HG03039 (cell line): Measurements from ENCODE around the gene HBZ.
"Not testable (repeated sequence)": the region's sequence is repeated elsewhere in the genome, so short reads cannot be mapped to it uniquely, and the experiment has no call there.

Experiments used
- ATAC-seq: cut with Tn5 transposase; IDR thresholded peaks from one replicate; pipeline ENCODE4 v1.9.1; 2021; ENCODE audit warnings: mild to moderate bottlenecking, moderate library complexity; ENCODE audit not compliant: unreplicated experiment

Gene HBZ

DNA sequence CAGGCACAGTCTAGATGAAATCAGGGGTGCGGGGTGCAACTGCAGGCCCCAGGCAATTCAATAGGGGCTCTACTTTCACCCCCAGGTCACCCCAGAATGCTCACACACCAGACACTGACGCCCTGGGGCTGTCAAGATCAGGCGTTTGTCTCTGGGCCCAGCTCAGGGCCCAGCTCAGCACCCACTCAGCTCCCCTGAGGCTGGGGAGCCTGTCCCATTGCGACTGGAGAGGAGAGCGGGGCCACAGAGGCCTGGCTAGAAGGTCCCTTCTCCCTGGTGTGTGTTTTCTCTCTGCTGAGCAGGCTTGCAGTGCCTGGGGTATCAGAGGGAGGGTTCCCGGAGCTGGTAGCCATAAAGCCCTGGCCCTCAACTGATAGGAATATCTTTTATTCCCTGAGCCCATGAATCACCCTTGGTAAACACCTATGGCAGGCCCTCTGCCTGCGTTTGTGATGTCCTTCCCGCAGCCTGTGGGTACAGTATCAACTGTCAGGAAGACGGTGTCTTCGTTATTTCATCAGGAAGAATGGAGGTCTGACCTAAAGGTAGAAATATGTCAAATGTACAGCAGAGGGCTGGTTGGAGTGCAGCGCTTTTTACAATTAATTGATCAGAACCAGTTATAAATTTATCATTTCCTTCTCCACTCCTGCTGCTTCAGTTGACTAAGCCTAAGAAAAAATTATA lies 25.7 kb downstream of the HBZ start:
- no peak for ATAC-seq

- no peak for ATAC-seq
These were observed 26.2 kb downstream of the HBZ start for GRCh38 chr16:178668-179015.

- no peak for ATAC-seq
These were observed 27.0 kb downstream of the HBZ start for GRCh38 chr16:179211-180092.

- ATAC-seq, result no peak
These were observed 27.7 kb downstream of the HBZ start, which contains the start of gene HBQ1 for GRCh38 chr16:180101-180675. HBQ1 (plus strand) TSS chr16:180459; CDS start chr16:180487, 28 bp downstream.

GRCh38 chr16:180681-181564 lies 28.5 kb downstream of the HBZ start:
- no peak for ATAC-seq

DNA sequence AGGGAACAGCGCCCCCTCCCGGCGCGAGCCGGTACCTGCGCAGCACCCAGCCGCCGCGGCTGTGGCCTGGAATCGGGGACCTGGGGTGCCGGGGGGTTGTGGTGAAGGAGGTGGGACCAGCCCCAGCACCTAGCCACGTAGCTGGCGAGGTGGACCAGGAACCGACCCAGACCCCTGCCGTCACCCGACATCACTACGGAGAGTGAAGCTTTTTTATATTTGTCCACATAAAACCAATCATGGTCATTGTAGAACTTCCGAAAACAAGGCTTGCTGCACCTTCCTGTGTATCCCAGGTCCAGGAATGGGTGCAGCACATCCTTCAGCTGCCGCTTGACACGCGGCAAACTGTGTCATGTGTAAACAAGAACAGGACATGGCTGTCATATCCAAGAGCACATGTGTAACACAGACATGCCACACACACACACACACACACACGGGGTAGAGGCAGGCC lies 29.1 kb downstream of the HBZ start:
- no peak for ATAC-seq

GRCh38 chr16:183005-183404 lies 30.6 kb downstream of the HBZ start:
- ATAC-seq, result no peak

DNA sequence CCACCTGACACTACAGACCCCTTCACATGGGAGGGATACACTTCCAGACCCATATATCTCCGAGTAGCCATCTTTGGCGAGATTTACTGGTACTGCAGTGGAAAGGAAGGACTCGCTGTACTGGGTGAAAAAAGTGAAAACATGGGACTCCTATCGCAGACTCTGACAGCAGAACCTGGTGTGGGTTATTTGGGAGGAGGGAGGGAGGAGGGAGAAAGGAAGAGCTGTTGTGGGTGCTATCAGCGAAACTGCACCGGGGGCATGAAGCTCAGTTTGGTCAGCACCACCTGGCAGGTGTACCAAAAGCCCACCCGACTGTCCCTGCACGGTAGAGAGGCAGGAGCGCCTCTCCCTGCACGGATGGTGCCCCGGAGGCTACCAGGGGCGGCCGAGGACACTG lies 32.8 kb downstream of the HBZ start:
- ATAC-seq, result no peak

GRCh38 chr16:185691-186090 lies 33.2 kb downstream of the HBZ start:
- ATAC-seq, result no peak

DNA sequence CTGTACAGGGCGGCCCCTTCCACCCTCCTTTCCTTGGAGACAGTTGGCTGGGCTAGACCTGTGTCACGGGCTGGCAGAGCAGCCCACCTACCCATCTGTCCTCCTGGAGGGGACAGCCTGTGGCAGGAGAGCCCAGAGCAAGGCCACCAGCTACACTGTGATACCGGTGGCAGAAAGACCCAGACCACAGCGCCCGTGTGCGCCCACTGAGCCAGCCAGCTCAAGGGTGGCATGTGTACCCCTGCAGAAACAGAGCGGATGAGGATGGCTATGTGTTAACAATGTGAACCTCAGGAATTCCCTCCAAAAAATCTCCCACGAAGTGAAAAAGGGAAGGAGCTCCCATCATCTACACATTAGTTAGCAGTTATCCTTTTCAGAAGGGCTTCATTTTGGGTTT lies 34.9 kb downstream of the HBZ start:
- ATAC-seq, result no peak

GRCh38 chr16:188674-189073 lies 36.2 kb downstream of the HBZ start:
- ATAC-seq, result no peak

DNA sequence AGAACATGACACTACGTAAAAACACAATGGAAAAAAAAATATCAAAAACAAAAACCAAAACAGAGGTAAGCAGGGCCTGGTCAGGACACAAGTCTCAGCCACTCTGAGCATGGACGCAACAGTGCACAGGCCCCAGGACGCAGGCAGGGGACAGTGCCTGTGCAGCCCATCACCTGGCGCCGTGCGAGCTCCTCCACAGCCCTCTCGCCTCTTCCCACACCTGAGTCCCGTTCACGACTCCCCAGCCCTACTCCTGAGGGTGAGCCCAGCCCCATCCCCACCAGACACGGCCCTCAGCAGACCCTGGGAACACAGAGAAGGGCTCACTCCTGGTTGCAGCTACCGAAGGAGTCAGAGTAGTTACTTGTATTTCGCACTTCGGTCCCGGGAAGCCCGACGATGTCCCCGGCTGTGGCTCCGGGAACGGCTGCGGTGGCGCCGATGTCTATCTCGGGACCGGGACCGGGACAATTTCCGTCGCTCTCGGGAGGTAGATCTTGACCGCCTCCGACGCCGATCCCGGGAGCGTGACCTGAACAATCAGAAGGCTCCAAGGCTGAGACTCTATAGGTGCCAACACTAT lies 37.3 kb downstream of the HBZ start:
- no peak for ATAC-seq

DNA sequence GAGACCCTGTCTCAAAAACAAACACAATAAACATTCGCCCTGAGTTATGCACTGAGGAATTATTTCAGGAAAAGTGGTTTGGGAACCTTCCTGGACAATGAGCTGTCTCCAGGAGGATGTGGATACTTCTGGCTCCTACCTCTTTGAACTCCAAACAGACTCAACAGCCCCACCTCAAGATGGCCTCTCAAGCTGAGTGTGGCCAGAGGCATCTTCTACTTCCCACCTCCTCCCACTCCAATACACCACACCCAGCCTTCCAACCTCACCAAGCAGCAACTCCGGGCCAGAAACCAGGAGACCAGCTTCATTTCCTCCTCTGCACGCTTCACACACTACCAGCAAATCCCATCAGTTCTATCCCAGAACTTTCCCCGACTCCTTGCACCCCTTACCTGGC lies 39.4 kb downstream of the HBZ start:
- no peak for ATAC-seq

GRCh38 chr16:192686-193085 lies 40.2 kb downstream of the HBZ start:
- no peak for ATAC-seq

- ATAC-seq, result no peak
These were observed 41.0 kb downstream of the HBZ start for GRCh38 chr16:193441-193840.

- no peak for ATAC-seq
These were observed 42.1 kb downstream of the HBZ start for GRCh38 chr16:194516-194915.

DNA sequence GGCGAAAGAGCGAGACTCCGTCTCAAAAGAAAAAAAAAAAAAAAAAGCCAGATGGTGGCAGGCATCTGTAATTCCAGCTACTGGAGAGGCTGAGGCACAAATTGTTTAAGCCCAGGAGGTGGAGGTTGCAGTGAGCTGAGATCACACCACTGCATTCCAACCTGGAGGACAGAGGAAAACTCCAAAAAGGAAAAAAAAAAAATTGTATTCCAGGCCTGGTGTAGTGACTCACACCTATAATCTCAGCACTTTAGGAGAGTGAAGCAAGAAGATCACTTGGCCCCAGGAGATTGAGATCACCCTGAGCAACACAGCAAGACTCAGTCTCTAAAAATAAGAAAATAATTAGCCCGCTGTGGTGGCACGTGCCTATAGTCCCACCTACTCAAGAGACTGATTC lies 47.9 kb downstream of the HBZ start:
- no peak for ATAC-seq

DNA sequence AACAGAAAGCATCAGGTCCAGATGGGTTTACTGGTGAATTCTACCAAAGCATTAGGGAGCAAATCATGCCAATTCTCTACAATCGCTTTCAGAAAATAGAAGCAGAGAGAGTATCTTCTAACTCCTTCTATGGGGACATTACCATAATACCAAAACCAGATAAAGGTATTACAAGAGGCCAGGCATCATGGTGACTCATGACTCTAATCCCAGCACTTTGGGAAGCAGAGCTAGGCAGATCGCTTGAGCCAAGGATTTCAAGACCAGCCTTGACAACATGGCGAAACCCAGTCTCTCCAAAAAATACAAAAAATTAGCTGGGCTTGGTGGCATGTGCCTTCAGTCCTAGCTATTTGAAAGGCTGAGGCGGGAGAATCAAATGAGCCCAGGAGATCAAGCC lies 50.8 kb downstream of the HBZ start:
- no peak for ATAC-seq

GRCh38 chr16:204046-204445 lies 51.6 kb downstream of the HBZ start:
- not testable (repeated sequence) for ATAC-seq
